ENCODE results near the gene MST1R.
"Not testable (repeated sequence)": the region's sequence is repeated elsewhere in the genome, so short reads cannot be mapped to it uniquely, and the experiment has no call there.

DNA sequence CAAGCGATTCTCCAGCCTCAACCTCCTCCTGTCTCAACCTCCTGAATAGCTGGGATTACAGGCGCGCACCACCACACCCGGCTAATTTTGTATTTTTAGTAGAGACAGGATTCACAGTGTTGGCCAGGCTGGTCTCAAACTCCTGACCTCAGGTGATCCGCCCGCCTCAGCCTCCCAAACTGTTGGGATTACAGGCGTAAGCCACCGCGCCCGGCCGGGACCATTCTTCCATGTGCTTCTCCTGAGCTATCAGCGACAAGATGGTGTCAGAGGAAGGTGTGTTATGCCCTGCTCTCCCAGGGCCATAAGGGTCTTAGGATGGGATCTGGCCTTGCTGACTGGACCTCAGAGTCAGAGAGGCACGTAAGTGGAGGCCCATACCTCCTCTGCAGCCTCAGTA lies 775 bp upstream of the MST1R start:
- TF ChIP-seq, protein P1, sequence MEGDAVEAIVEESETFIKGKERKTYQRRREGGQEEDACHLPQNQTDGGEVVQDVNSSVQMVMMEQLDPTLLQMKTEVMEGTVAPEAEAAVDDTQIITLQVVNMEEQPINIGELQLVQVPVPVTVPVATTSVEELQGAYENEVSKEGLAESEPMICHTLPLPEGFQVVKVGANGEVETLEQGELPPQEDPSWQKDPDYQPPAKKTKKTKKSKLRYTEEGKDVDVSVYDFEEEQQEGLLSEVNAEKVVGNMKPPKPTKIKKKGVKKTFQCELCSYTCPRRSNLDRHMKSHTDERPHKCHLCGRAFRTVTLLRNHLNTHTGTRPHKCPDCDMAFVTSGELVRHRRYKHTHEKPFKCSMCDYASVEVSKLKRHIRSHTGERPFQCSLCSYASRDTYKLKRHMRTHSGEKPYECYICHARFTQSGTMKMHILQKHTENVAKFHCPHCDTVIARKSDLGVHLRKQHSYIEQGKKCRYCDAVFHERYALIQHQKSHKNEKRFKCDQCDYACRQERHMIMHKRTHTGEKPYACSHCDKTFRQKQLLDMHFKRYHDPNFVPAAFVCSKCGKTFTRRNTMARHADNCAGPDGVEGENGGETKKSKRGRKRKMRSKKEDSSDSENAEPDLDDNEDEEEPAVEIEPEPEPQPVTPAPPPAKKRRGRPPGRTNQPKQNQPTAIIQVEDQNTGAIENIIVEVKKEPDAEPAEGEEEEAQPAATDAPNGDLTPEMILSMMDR (conservative IDR thresholded peaks at IDR 0.05) = not testable (repeated sequence)
- not testable (repeated sequence) for TF ChIP-seq ZFX (IDR thresholded peaks at IDR 0.05)

All from C4-2B (cell line).